C4-2B (cell line): ENCODE results near the gene CCDC102B.
"Not testable (repeated sequence)": the region's sequence is repeated elsewhere in the genome, so short reads cannot be mapped to it uniquely, and the experiment has no call there.

ENCODE experiments used
- H3K27ac ChIP-seq: fragments of 450-650 bp; 2 replicates; pipeline ENCODE4 v1.5.1; 2017
- ZFX ChIP-seq: fragments of 450-650 bp; IDR thresholded peaks from 2 replicates; pipeline ENCODE4 v1.6.1; 2017
- TF ChIP-seq, protein P1 (sequence below): fragments of 450-650 bp; conservative IDR thresholded peaks from 2 replicates; pipeline ENCODE4 v1.5.1; 2017; ENCODE audit warnings: mild to moderate bottlenecking

The CCDC102B gene

DNA sequence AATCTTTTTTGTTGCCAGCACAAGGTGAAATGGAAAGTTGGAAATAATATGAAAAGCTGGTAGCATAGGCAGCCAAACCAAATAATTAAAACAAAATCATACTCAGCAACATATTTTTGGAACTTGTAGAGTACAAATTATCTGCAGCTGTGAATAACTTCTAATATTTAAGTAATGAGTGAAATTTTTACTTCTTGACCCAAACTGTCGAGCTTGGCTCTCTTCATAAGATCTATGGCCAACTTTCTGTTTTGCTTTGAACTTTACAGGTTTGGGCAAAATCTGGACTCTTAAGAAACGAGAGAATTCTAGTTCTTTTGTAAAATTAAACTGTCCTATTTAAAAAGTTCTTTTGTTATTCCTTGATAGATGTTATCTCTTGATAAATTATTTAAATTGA lies 25.6 kb upstream of the CCDC102B start:
- TF ChIP-seq, protein P1, sequence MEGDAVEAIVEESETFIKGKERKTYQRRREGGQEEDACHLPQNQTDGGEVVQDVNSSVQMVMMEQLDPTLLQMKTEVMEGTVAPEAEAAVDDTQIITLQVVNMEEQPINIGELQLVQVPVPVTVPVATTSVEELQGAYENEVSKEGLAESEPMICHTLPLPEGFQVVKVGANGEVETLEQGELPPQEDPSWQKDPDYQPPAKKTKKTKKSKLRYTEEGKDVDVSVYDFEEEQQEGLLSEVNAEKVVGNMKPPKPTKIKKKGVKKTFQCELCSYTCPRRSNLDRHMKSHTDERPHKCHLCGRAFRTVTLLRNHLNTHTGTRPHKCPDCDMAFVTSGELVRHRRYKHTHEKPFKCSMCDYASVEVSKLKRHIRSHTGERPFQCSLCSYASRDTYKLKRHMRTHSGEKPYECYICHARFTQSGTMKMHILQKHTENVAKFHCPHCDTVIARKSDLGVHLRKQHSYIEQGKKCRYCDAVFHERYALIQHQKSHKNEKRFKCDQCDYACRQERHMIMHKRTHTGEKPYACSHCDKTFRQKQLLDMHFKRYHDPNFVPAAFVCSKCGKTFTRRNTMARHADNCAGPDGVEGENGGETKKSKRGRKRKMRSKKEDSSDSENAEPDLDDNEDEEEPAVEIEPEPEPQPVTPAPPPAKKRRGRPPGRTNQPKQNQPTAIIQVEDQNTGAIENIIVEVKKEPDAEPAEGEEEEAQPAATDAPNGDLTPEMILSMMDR = no peak
- no peak for TF ChIP-seq ZFX
- H3K27ac ChIP-seq = no peak overlapping the region

DNA sequence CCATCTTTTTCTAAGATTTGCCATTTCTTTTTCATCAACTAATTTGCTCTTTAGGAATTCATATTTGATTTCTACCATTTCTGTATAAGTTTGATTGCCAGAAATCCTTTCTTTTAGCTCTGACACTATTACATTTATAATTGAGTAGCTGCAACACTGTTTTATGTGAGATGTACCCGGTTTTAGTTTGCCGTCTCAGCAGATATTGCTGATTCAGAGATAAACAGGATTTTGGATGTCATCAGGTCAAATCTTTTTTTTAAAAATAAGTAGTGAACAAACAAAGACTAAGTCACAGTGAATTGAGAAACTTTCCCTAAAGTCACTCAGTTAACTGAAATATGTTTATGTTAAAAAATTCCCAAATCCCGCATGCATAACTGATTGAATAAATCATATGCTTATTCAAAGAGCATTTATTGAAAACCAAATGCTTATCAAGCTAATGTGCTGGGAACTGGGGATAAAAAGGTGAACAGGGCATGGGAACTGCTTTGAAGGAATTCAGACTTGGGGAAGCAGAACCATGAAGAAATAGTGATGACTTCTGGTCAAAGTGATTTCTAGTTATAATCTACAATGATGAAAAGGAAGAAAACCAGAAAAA lies 19.5 kb upstream of the CCDC102B start:
- no peak overlapping the region for H3K27ac ChIP-seq
- TF ChIP-seq, protein P1 = no peak
- no peak for TF ChIP-seq ZFX

DNA sequence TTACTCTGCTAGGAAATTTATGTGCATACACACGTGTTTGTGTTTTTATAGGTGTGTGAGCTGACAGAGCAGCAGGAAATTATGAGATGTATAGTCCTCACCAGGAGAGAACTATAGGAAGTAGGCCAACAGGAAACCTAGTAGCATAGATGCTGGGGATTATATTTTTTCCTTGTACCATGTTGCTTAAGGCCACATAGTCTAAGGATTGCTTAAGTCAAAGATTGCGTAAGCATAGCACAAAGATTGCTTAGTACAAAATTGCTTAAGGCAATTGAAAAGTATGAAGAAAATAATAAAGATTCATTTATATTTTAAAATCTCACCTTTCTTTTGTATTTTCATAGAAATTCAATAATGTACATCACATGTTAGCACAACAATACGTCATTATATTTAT lies 18.7 kb upstream of the CCDC102B start:
- H3K27ac ChIP-seq = no peak overlapping the region
- no peak for TF ChIP-seq ZFX
- TF ChIP-seq, protein P1 = no peak

DNA sequence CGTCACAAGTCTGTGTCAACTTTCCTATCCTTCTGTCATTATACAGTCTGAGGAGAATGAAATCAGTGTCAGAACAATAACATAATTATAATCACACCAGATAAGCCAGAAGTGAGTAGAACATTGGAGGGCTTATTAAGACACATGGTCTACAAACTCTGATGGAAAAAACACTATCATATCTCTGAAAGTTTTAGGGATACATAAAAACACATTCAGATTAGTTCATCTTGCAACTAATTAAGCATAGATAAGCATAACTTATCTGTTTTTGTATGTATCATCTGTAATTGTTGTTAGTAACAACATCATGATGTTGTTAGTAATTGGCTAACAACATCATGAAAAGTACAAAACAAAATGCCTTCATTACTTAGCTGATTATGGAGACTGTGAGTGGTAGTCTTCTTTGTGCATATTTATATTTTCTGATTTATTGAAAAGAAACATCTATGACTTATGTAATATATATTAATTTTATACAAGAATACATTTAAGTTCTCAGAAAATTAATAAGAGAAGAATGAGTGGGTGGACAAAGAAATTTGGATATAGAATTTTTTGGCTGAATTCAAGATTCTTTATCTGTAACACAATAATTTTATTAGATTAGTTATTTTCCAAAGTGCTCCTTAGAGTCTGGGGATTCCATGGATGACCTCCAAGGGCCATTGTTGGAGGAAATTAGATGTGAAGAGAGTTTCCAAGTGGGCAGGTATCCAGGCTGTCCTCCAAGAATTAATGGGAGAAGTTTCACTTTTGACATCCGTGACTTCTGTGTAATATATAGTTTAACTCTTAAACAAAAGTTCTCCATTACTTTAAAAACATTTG lies 16.9 kb upstream of the CCDC102B start:
- TF ChIP-seq ZFX = no peak
- TF ChIP-seq, protein P1 = no peak
- no peak overlapping the region for H3K27ac ChIP-seq

DNA sequence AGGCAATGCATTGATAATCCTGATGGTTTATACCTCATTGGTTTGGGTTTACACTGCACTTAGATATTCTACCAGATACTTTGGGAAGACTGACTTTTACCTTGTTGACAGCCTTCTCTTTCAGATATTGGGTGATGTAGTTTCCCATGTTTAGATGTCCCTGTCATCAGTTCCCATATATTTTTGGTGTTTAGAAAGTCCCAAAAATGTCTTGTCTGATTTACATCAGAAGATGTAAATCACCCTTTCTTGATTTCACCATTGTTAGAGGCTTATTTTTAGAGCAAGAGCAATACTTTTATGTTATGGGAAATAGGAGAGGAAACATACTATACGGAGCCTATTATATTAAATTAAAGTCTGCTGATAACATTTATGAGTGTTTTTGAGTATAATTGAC lies 14.4 kb upstream of the CCDC102B start:
- TF ChIP-seq, protein P1 = no peak
- TF ChIP-seq ZFX = no peak
- H3K27ac ChIP-seq = no peak overlapping the region

DNA sequence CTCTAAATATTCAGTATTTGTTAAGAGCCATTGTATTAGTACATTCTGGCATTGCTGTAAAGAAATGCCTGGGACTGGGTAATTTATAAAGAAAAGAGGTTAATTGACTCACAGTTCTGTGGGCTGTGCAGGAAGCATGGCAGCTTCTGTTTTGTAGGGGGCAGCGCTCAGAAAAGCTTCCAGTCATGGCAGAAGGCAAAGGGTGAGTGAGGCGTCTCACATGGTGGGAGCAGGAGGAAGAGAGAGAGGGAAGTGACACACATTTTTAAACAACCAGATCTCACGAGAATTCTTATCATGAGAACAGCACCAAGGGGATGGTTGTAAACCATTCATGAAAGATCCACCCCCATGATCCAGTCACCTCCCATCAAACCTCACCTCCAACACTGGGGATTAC lies 13.8 kb upstream of the CCDC102B start:
- TF ChIP-seq, protein P1 = no peak
- TF ChIP-seq ZFX = no peak
- H3K27ac ChIP-seq = no peak overlapping the region

DNA sequence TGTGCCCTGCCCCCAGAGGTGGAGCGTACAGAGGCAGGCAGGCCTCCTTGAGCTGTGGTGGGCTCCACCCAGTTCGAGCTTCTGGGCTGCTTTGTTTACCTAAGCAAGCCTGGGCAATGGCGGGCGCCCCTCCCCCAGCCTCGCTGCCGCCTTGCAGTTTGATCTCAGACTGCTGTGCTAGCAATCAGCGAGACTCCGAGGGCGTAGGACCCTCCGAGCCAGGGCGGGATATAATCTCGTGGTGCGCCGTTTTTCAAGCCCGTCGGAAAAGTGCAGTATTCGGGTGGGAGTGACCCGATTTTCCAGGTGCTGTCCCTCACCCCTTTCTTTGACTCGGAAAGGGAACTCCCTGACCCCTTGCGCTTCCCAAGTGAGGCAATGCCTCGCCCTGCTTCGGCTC lies 7.6 kb upstream of the CCDC102B start:
- H3K27ac ChIP-seq = not testable (repeated sequence)
